Measurements from ENCODE around the gene GPRIN1. TPM values are rescaled to one million over a fixed set of nuclear protein-coding genes. Genes with fewer than 3 reads are reported as not detected.
"Not testable (repeated sequence)": the region's sequence is repeated elsewhere in the genome, so short reads cannot be mapped to it uniquely, and the experiment has no call there.

GPRIN1 gene
- total RNA-seq, 2 donors from 2014 or later: 0.22 to 0.79 TPM

GRCh38 chr5:176606032-176606431 is 3.9 kb downstream of the GPRIN1 start:
- Histone ChIP-seq H3K4me1 (peaks cover 0 to 15% of the 10 kb centered on the region in 2 donors), H3K27ac (no peak overlapping the region), H3K9me3 (no peaks in the 10 kb centered on the region), H3K27me3 (no peaks in the 10 kb centered on the region), H3K36me3 (no peaks in the 10 kb centered on the region), H3K4me3 (no peak overlapping the region)
- no peak for TF ChIP-seq CTCF (IDR thresholded peaks at IDR 0.05)
- DNase-seq (ENCODE audit: low spot score): no peak

GRCh38 chr5:176603091-176603490 is 6.9 kb downstream of the GPRIN1 start:
- Histone ChIP-seq H3K36me3 (no peaks in the 10 kb centered on the region), H3K9me3 (no peaks in the 10 kb centered on the region), H3K27me3 (no peaks in the 10 kb centered on the region), H3K27ac (no peak overlapping the region), H3K4me3 (no peak overlapping the region), H3K4me1 (no peaks in the 10 kb centered on the region)
- DNase-seq (ENCODE audit: low spot score): no peak
- no peak for TF ChIP-seq CTCF (IDR thresholded peaks at IDR 0.05)

GRCh38 chr5:176601901-176602482 is 8.0 kb downstream of the GPRIN1 start:
- H3K36me3 ChIP-seq: no peaks in the 10 kb centered on the region
- no peaks in the 10 kb centered on the region for H3K4me1 ChIP-seq
- no peaks in the 10 kb centered on the region for H3K27me3 ChIP-seq
- no peak for TF ChIP-seq CTCF (IDR thresholded peaks at IDR 0.05)
- H3K4me3 ChIP-seq: no peak overlapping the region
- no peak overlapping the region for H3K27ac ChIP-seq
- H3K9me3 ChIP-seq: no peaks in the 10 kb centered on the region
- DNase-seq (ENCODE audit: low spot score): no peak

GRCh38 chr5:176599749-176600430 is 10.1 kb downstream of the GPRIN1 start:
- H3K36me3 ChIP-seq; H3K27me3 ChIP-seq; H3K4me3 ChIP-seq; H3K9me3 ChIP-seq; H3K4me1 ChIP-seq; DNase-seq (ENCODE audit: low spot score); H3K27ac ChIP-seq: not testable (repeated sequence)

GRCh38 chr5:176597417-176598389 is 12.3 kb downstream of the GPRIN1 start:
- Histone ChIP-seq H3K36me3 (no peaks in the 10 kb centered on the region), H3K4me1 (peaks cover 0 to 5% of the 10 kb centered on the region in 2 donors), H3K27me3 (no peaks in the 10 kb centered on the region), H3K9me3 (no peaks in the 10 kb centered on the region), H3K27ac (no peak overlapping the region), H3K4me3 (peak overlapping the region in 1 of 2 donors; percentile 43)
- no peak for TF ChIP-seq CTCF (IDR thresholded peaks at IDR 0.05)
- DNase-seq (ENCODE audit: low spot score): no peak
